ENCODE data around the gene RBFOX2. TPM values are rescaled to one million over a fixed set of nuclear protein-coding genes. Genes with fewer than 3 reads are reported as not detected.
"Not testable (repeated sequence)": the region's sequence is repeated elsewhere in the genome, so short reads cannot be mapped to it uniquely, and the experiment has no call there.

The RBFOX2 gene
- total RNA-seq, 2 experiments from 2014 or later, result 1.9 to 2.4 TPM

- no peak for TF ChIP-seq CTCF (IDR thresholded peaks at IDR 0.05)
- Histone ChIP-seq H3K4me1 (ENCODE audit: insufficient read depth, low read length) (no peaks in the 10 kb centered on the region), H3K27me3 (ENCODE audit: control insufficient read depth in 1 of 2, insufficient read depth in 2 of 2, low read length in 2 of 2) (no peaks in the 10 kb centered on the region), H3K4me3 (ENCODE audit: low read length) (no peak overlapping the region), H3K27ac (ENCODE audit: low read depth in 1 of 2, low read length in 2 of 2) (no peak overlapping the region), H3K36me3 (ENCODE audit: insufficient read depth, low read length) (no peaks in the 10 kb centered on the region), H3K9me3 (ENCODE audit: control insufficient read depth in 1 of 2, insufficient read depth in 1 of 2, low read length in 2 of 2) (no peaks in the 10 kb centered on the region)
- Mint-ChIP-seq H3K9me3 (no peaks in the 10 kb centered on the region), H3K27ac (no peak overlapping the region), H3K4me3 (no peak overlapping the region), H3K27me3 (peaks cover 6% of the 10 kb centered on the region), H3K36me3 (ENCODE audit: low read depth) (no peaks in the 10 kb centered on the region), H3K4me1 (ENCODE audit: low read depth) (no peaks in the 10 kb centered on the region)
- DNase-seq (no peak), ATAC-seq (ENCODE audit: poor library complexity) (no peak)
- intact Hi-C loops (cut with DNase I, micrococcal nuclease), result no loop called here
- ChIA-PET POLR2A (interaction anchor here (0.6 kb wide), 1 partner anchor 1460 kb away, joined by 3 read pairs; no protein-coding TSS in a partner anchor), CTCF (no interaction called here)
Measured at GRCh38 chr22:36055376-36056295, 27.0 kb upstream of the RBFOX2 start.

GRCh38 chr22:36054446-36054845 is 25.8 kb upstream of the RBFOX2 start:
- H3K27ac ChIP-seq (ENCODE audit: low read depth in 1 of 2, low read length in 2 of 2); H3K4me3 ChIP-seq (ENCODE audit: low read length); DNase-seq; POLR2A ChIA-PET; H3K36me3 Mint-ChIP-seq (ENCODE audit: low read depth); ATAC-seq (ENCODE audit: poor library complexity); intact Hi-C loops (cut with DNase I, micrococcal nuclease); H3K9me3 Mint-ChIP-seq; H3K4me1 Mint-ChIP-seq (ENCODE audit: low read depth); H3K27ac Mint-ChIP-seq; H3K4me1 ChIP-seq (ENCODE audit: insufficient read depth, low read length); H3K9me3 ChIP-seq (ENCODE audit: control insufficient read depth in 1 of 2, insufficient read depth in 1 of 2, low read length in 2 of 2); H3K27me3 Mint-ChIP-seq; CTCF ChIA-PET; H3K27me3 ChIP-seq (ENCODE audit: control insufficient read depth in 1 of 2, insufficient read depth in 2 of 2, low read length in 2 of 2); H3K36me3 ChIP-seq (ENCODE audit: insufficient read depth, low read length); H3K4me3 Mint-ChIP-seq: not testable (repeated sequence)

- Histone ChIP-seq H3K4me1 (ENCODE audit: insufficient read depth, low read length) (no peaks in the 10 kb centered on the region), H3K27me3 (ENCODE audit: control insufficient read depth in 1 of 2, insufficient read depth in 2 of 2, low read length in 2 of 2) (no peaks in the 10 kb centered on the region), H3K9me3 (ENCODE audit: control insufficient read depth in 1 of 2, insufficient read depth in 1 of 2, low read length in 2 of 2) (no peaks in the 10 kb centered on the region), H3K27ac (ENCODE audit: low read depth in 1 of 2, low read length in 2 of 2) (no peak overlapping the region), H3K4me3 (ENCODE audit: low read length) (no peak overlapping the region), H3K36me3 (ENCODE audit: insufficient read depth, low read length) (no peaks in the 10 kb centered on the region)
- ChIA-PET POLR2A (no interaction called here), CTCF (no interaction called here)
- TF ChIP-seq CTCF (IDR thresholded peaks at IDR 0.05), result no peak
- intact Hi-C loops (cut with DNase I, micrococcal nuclease), result no loop called here
- Mint-ChIP-seq H3K27me3 (peaks cover 6% of the 10 kb centered on the region), H3K9me3 (no peaks in the 10 kb centered on the region), H3K36me3 (ENCODE audit: low read depth) (no peaks in the 10 kb centered on the region), H3K4me1 (ENCODE audit: low read depth) (no peaks in the 10 kb centered on the region), H3K4me3 (no peak overlapping the region), H3K27ac (no peak overlapping the region)
- no peak for DNase-seq
- ATAC-seq (ENCODE audit: poor library complexity), result no peak
Measured at GRCh38 chr22:36053242-36054147, 24.9 kb upstream of the RBFOX2 start.
